ENCODE measurements around the gene BBS12.
"Not testable (repeated sequence)": the region's sequence is repeated elsewhere in the genome, so short reads cannot be mapped to it uniquely, and the experiment has no call there.

Gene BBS12

GRCh38 chr4:122766353-122766705 lies 33.8 kb downstream of the BBS12 start:
- no peak for DNase-seq

DNA sequence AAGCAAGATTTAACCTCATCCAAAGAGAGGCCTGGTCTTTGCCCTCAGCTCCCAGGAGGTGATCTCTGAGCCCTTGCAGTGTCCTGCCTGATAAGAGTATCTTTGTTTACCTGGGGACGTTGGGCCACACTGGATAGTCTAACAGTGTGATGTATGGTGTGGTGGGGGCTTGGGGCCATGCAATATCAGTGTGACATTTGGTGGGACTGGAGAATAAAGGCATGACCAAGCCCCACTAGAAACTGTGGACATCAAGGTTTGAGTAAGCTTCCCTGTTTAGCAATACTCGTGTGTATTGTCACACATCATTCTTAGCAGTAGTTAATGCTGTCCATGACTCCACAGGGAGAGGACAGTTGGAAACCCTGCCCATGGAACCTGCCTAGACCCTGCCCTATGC lies 34.4 kb downstream of the BBS12 start:
- DNase-seq, result no peak

DNA sequence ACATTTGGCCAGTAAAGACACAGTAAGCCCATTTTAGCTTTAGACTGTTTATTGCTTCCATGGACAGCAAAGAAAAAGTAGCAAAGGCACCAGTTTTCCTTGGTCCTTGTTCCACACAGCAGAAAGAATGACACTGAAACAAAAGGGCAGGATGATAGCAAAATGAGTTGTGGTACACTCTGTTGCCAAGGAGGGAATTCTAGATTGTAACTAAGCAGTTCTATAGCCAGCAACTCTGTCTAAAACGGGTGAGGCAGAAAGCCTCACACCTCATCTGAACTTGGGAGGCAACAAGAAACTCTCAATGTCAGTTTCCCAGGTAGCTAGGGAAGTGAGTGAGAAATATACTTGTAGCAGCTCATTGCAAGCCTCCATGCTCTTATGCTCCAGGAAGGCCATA lies 39.2 kb downstream of the BBS12 start:
- no peak for DNase-seq

GRCh38 chr4:122772311-122772710 lies 39.8 kb downstream of the BBS12 start:
- no peak for DNase-seq

DNA sequence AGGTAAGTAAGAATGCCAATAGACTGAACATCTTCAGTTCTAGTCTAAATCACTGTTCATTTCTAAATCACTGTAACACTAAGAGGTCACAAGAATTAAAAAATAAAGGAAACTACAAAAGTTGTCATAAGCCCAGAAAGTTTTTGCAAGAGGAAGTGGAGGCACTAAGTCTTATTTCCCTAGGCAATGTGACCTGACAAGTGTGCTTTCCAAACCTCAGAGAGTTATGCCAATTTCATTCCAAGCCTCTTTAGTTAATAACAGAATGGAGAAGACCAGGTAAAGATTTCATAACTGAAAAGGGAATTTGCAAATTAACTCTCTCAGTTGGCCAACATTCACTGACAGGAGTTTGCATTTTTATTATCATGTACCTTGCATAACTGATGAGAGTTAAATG lies 40.5 kb downstream of the BBS12 start:
- DNase-seq, result no peak

- no peak for DNase-seq
Observed at GRCh38 chr4:122775039-122775438, 42.5 kb downstream of the BBS12 start.

- DNase-seq, result no peak
Observed at GRCh38 chr4:122775987-122776836, 43.7 kb downstream of the BBS12 start.

DNA sequence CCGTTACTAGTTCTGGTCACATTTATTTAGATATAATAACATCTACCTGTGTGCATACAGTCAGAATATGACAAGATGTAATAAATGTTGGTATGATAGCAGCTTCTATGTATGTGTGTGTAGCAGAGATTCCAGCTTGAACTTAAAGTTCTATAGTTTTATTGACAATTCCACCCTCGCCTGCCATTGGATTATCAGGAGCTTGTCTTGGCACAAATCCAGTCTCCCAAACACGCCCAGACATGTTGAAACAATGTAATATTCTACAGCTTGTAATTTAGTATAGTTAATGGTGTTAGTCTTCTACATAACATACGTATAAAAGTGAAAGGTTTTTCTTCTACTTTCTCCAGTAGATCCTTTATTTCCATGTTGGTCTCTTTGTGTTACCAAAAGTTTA lies 44.4 kb downstream of the BBS12 start:
- no peak for DNase-seq

- DNase-seq, result no peak
Observed at GRCh38 chr4:122777846-122778673, 45.6 kb downstream of the BBS12 start.

GRCh38 chr4:122781486-122781885 lies 49.0 kb downstream of the BBS12 start:
- DNase-seq, result no peak

DNA sequence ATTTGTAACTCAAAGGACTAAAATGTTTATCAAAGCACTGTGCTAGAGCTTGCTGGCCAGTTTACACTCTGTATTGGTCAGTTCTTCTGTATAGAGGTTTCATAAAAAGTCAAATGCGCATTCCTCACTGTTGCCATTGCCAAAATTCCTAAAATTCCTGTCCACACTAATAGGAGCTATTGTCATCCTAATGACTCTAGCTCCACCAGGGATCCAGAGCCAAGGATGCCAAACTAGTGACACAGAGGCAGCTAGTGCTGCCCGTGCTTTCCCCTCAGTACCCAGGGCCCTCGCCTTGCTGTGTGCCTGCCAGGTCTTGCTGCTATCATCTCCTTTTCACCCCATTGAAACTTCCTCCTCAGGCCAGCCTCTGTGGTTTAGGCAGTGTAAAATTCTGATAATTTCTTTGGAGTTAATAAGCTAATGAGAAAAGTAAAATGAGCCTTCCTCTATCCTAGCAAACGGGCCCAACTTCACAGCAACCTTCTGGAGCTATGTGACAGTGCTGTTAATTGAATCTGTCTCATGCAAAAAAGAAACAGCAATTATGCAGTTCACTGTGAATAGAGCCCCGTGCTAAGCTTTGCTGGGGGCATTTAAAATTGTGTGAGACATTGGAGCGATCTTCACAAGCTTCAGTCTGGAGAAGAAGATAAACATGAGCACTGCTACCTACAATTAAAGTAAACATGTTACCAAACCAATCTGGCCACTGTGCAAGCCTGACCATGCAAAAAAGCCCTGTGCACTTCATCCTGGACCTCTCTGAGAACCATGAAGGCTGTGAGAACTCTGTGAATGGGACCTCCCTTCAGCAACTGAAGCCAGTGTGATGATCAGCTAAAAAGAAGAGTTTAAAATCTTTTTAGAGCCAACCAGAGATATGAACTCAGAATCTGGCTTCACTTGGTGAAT lies 51.1 kb downstream of the BBS12 start:
- no peak for DNase-seq

- no peak for DNase-seq
Observed at GRCh38 chr4:122784261-122784660, 51.8 kb downstream of the BBS12 start.

DNA sequence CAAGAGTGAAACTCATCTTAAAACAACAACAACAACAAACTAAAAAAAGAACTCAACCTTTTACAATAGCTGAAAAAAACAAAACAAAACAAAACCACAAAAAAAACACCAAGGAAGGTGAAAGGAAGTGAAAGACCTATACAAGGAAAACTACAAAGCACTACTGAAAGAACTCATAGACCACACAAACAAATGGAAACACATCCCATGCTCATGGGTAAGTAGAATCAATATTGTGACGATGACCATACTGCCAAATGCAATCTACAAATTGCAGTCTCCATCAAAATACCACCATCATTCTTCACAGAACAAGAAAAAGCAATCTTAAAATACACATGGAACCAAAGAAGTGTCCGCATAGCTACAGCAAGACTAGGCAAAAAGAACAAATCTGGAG lies 52.6 kb downstream of the BBS12 start:
- no peak for DNase-seq

DNA sequence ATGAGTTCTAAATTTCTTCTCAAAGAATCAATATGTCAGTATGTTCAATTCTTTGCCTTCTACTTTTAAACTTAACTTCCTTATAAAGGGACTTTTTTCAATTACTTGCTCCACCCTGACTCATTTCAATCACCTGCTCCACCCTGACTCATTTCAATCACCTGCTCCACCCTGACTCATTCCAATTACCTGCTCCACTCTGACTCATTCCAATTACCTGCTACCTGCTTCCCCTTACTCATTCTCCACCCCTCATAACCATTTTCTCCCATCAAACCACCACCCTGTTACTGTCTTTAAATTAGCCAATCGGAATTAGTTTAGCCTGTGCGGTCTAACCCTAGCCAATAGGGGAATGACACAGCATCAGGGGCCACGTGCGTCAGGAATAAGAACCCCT lies 53.8 kb downstream of the BBS12 start:
- DNase-seq, result not testable (repeated sequence)

GRCh38 chr4:122786920-122787319 lies 54.4 kb downstream of the BBS12 start:
- DNase-seq, result not testable (repeated sequence)

- no peak for DNase-seq
Observed at GRCh38 chr4:122787940-122788339, 55.4 kb downstream of the BBS12 start.

DNA sequence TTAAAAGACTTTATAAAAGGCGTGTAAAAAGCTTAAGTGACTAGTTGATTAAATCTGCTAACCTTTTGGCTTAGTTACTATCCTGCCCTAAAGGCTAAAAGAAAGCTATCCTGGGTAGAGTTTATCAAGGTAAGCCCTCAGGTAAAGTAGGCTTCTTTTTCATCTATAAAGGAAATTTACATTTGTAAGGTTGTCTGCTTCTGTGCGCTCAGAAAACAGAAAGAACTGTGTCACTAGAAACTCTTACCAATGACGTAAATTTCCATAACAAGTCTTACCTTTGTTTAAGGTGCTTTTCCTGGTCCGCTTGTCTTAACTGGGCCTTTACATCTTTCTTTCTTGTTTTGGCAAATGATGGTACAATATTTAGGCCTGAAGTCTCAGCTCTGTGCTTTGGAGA lies 56.4 kb downstream of the BBS12 start:
- DNase-seq, result no peak

DNA sequence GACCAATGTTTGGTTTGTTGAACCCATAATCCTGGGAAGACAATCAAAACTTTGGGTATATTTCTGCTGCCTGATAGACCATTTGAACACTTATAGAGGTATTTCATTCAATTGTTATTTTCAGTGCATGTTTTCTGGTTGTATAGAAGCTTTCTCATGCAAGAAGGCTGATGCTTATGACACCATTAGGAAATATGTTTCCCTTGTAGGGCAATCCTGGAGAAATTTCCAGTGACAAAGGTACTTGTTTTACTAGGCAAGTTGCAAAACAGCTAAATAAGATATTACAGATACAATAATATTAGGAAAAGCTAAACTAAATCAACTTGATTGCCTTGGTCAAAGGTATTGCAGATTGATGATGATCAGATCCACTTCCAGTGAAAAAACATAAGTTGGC lies 61.3 kb downstream of the BBS12 start:
- DNase-seq, result no peak

All from activated CD8-positive, alpha-beta memory T cell treated with anti-CD3 and anti-CD28 coated beads for 24 hours (primary cell).